ENCODE data around the gene SLC25A15.
A peak's percentile ranks its signal among the peaks of the same experiment; 100 is the strongest.

SLC25A15 gene

GRCh38 chr13:40762849-40763248, 26.6 kb upstream of the SLC25A15 start:
- Histone ChIP-seq H3K27me3 (no peaks in the 10 kb centered on the region), H3K36me3 (peaks cover 9% of the 10 kb centered on the region), H3K9me3 (no peaks in the 10 kb centered on the region), H3K4me1 (no peaks in the 10 kb centered on the region), H3K4me3 (ENCODE audit: low read depth, low read length) (no peak overlapping the region)
- DNase-seq, result no peak
- TF ChIP-seq CTCF (IDR thresholded peaks at IDR 0.05; ENCODE audit: low read depth, low read length), result no peak

- H3K9me3 ChIP-seq, result no peaks in the 10 kb centered on the region
- no peaks in the 10 kb centered on the region for H3K4me1 ChIP-seq
- no peaks in the 10 kb centered on the region for H3K27me3 ChIP-seq
- TF ChIP-seq CTCF (IDR thresholded peaks at IDR 0.05; ENCODE audit: low read depth, low read length), result no peak
- H3K36me3 ChIP-seq, result peaks cover 9% of the 10 kb centered on the region
- no peak overlapping the region for H3K4me3 ChIP-seq (ENCODE audit: low read depth, low read length)
- DNase-seq, result no peak
These were observed 24.6 kb upstream of the SLC25A15 start for GRCh38 chr13:40764587-40765403.

GRCh38 chr13:40765602-40766001, 23.8 kb upstream of the SLC25A15 start:
- H3K27me3 ChIP-seq, result no peaks in the 10 kb centered on the region
- no peaks in the 10 kb centered on the region for H3K4me1 ChIP-seq
- no peaks in the 10 kb centered on the region for H3K9me3 ChIP-seq
- no peak for DNase-seq
- no peak overlapping the region for H3K4me3 ChIP-seq (ENCODE audit: low read depth, low read length)
- peaks cover 9% of the 10 kb centered on the region for H3K36me3 ChIP-seq
- TF ChIP-seq CTCF (IDR thresholded peaks at IDR 0.05; ENCODE audit: low read depth, low read length), result no peak

GRCh38 chr13:40769970-40770369, 19.4 kb upstream of the SLC25A15 start:
- Histone ChIP-seq H3K36me3 (peaks cover 1% of the 10 kb centered on the region), H3K27me3 (no peaks in the 10 kb centered on the region), H3K4me1 (no peaks in the 10 kb centered on the region), H3K9me3 (no peaks in the 10 kb centered on the region), H3K4me3 (ENCODE audit: low read depth, low read length) (peak overlapping the region; percentile 100)
- no peak for TF ChIP-seq CTCF (IDR thresholded peaks at IDR 0.05; ENCODE audit: low read depth, low read length)
- DNase-seq, result no peak

- H3K36me3 ChIP-seq, result no peaks in the 10 kb centered on the region; the same call in 1 of the 2 replicates
- H3K27me3 ChIP-seq, result no peaks in the 10 kb centered on the region
- DNase-seq, result no peak
- no peaks in the 10 kb centered on the region for H3K4me1 ChIP-seq
- no peaks in the 10 kb centered on the region for H3K9me3 ChIP-seq
- TF ChIP-seq CTCF (IDR thresholded peaks at IDR 0.05; ENCODE audit: low read depth, low read length), result no peak
- peak overlapping the region; percentile 100 for H3K4me3 ChIP-seq (ENCODE audit: low read depth, low read length)
These were observed 18.8 kb upstream of the SLC25A15 start for GRCh38 chr13:40770609-40770933.

GRCh38 chr13:40770934-40771618, 18.3 kb upstream of the SLC25A15 start, which contains the start of gene MRPS31:
Gene MRPS31 (minus strand): TSS chr13:40771190. CDS start chr13:40771136, 54 bp downstream.
- Histone ChIP-seq H3K36me3 (no peaks in the 10 kb centered on the region; the same call in 1 of the 2 replicates), H3K4me3 (ENCODE audit: low read depth, low read length) (peak within 1 kb of the TSS; percentile 100), H3K9me3 (no peaks in the 10 kb centered on the region), H3K4me1 (no peaks in the 10 kb centered on the region), H3K27me3 (no peaks in the 10 kb centered on the region)
- no peak for TF ChIP-seq CTCF (IDR thresholded peaks at IDR 0.05; ENCODE audit: low read depth, low read length)
- DNase-seq, result peak; percentile 95

Data from BE2C (cell line).